H1 (cell line): Measurements from ENCODE around the gene HOXB9. TPM values are rescaled to one million over a fixed set of nuclear protein-coding genes. Genes with fewer than 3 reads are reported as not detected.

Source experiments
- polyA plus RNA-seq, 7 experiments: library from polyadenylated mRNA; depleted of rRNA in 3 of 7; stranded (reverse) in 5 of 7; unstranded in 2 of 7; fragments of >200 nt in 5 of 7; fragments of 200-250 nt in 2 of 7; gene quantifications; 1 replicate in 5 of 7; 2 replicates in 1 of 7; 4 replicates in 1 of 7; pipeline versions ENCODE4 v1.2.1 to v1.2.3, GENCODE V29; 2011 to 2013; ENCODE audit warnings: missing spikeins in 2 of 7, mixed read lengths in 2 of 7
- total RNA-seq: library from RNA; stranded (reverse); fragmentation: NEBNext Ultra II Directional; extraction: Animal tissue kit (Norgen Biotek cat#: 25700); gene quantifications from 2 replicates; pipeline ENCODE4 v1.2.1, GENCODE V29; 2021
- TF ChIP-seq, protein P1 (sequence below): fragments of 300-600 bp; sonication (generic); IDR thresholded peaks from 2 replicates; pipeline ENCODE4 v1.7.1; 2012; ENCODE audit warnings: low read length, moderate library complexity, mild to moderate bottlenecking, inconsistent platforms; ENCODE audit not compliant: insufficient replicate concordance
- TF ChIP-seq, protein P2 (sequence below): IDR thresholded peaks from 2 replicates; pipeline ENCODE4 v1.6.1; 2011; ENCODE audit warnings: low read depth, mild to moderate bottlenecking, low read length; ENCODE audit not compliant: insufficient read depth

The HOXB9 gene
- total and polyA plus RNA-seq, 2 of the 8 experiments (the other 6 are each of a cell fraction or from before 2014, with no cell fraction given): not detected

- TF ChIP-seq, protein P1, sequence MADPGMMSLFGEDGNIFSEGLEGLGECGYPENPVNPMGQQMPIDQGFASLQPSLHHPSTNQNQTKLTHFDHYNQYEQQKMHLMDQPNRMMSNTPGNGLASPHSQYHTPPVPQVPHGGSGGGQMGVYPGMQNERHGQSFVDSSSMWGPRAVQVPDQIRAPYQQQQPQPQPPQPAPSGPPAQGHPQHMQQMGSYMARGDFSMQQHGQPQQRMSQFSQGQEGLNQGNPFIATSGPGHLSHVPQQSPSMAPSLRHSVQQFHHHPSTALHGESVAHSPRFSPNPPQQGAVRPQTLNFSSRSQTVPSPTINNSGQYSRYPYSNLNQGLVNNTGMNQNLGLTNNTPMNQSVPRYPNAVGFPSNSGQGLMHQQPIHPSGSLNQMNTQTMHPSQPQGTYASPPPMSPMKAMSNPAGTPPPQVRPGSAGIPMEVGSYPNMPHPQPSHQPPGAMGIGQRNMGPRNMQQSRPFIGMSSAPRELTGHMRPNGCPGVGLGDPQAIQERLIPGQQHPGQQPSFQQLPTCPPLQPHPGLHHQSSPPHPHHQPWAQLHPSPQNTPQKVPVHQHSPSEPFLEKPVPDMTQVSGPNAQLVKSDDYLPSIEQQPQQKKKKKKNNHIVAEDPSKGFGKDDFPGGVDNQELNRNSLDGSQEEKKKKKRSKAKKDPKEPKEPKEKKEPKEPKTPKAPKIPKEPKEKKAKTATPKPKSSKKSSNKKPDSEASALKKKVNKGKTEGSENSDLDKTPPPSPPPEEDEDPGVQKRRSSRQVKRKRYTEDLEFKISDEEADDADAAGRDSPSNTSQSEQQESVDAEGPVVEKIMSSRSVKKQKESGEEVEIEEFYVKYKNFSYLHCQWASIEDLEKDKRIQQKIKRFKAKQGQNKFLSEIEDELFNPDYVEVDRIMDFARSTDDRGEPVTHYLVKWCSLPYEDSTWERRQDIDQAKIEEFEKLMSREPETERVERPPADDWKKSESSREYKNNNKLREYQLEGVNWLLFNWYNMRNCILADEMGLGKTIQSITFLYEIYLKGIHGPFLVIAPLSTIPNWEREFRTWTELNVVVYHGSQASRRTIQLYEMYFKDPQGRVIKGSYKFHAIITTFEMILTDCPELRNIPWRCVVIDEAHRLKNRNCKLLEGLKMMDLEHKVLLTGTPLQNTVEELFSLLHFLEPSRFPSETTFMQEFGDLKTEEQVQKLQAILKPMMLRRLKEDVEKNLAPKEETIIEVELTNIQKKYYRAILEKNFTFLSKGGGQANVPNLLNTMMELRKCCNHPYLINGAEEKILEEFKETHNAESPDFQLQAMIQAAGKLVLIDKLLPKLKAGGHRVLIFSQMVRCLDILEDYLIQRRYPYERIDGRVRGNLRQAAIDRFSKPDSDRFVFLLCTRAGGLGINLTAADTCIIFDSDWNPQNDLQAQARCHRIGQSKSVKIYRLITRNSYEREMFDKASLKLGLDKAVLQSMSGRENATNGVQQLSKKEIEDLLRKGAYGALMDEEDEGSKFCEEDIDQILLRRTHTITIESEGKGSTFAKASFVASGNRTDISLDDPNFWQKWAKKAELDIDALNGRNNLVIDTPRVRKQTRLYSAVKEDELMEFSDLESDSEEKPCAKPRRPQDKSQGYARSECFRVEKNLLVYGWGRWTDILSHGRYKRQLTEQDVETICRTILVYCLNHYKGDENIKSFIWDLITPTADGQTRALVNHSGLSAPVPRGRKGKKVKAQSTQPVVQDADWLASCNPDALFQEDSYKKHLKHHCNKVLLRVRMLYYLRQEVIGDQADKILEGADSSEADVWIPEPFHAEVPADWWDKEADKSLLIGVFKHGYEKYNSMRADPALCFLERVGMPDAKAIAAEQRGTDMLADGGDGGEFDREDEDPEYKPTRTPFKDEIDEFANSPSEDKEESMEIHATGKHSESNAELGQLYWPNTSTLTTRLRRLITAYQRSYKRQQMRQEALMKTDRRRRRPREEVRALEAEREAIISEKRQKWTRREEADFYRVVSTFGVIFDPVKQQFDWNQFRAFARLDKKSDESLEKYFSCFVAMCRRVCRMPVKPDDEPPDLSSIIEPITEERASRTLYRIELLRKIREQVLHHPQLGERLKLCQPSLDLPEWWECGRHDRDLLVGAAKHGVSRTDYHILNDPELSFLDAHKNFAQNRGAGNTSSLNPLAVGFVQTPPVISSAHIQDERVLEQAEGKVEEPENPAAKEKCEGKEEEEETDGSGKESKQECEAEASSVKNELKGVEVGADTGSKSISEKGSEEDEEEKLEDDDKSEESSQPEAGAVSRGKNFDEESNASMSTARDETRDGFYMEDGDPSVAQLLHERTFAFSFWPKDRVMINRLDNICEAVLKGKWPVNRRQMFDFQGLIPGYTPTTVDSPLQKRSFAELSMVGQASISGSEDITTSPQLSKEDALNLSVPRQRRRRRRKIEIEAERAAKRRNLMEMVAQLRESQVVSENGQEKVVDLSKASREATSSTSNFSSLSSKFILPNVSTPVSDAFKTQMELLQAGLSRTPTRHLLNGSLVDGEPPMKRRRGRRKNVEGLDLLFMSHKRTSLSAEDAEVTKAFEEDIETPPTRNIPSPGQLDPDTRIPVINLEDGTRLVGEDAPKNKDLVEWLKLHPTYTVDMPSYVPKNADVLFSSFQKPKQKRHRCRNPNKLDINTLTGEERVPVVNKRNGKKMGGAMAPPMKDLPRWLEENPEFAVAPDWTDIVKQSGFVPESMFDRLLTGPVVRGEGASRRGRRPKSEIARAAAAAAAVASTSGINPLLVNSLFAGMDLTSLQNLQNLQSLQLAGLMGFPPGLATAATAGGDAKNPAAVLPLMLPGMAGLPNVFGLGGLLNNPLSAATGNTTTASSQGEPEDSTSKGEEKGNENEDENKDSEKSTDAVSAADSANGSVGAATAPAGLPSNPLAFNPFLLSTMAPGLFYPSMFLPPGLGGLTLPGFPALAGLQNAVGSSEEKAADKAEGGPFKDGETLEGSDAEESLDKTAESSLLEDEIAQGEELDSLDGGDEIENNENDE: no peak
- TF ChIP-seq, protein P2, sequence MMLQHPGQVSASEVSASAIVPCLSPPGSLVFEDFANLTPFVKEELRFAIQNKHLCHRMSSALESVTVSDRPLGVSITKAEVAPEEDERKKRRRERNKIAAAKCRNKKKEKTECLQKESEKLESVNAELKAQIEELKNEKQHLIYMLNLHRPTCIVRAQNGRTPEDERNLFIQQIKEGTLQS: no peak
Observed at GRCh38 chr17:48622857-48623256, 3.3 kb downstream of the HOXB9 start (continued).
